ENCODE measurements around the gene HOXB7. TPM values are rescaled to one million over a fixed set of nuclear protein-coding genes. Genes with fewer than 3 reads are reported as not detected.
A peak's percentile ranks its signal among the peaks of the same experiment; 100 is the strongest.

HOXB7 gene
- total RNA-seq, 1 donor from 2014 or later: 0.39 TPM

DNA sequence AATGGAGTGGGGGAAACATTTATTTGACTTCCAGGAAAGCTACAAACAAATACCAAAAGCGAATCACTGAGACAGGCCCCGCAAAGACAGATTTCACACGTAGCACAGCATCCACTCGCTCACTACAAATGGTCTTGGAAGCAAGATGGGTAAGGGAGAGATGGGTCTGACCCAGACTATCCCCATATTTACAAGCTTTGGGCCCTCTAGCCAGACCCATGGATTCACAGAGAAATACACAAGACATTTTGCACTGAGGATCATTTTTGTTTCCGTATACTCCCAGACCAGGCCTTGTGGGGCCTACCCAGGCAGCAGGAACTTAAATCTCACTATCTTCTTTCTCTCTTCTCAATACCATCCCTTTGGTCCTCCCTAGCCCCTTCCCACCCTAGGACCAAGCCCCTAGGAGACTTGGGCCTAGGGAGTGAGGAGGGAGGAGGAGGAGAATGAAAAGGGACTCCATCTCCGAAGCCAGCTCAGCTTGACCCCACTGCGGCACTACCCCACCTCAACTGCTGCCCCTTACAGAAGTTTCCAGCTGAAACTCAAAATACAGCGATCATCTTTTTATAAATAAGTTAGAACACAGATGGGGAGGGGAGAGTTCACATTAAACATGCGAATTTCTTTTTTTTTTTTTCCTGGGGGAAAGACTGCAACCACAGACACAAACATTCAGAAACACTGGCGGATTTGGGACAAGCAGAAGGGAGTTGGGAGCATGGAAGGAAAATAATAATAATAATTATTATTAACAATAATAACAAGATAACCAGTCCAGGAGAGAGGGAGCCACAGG lies 19.4 kb downstream of the HOXB7 start:
- Mint-ChIP-seq H3K4me1 (ENCODE audit: low read depth) (peaks cover 38% of the 10 kb centered on the region), H3K4me3 (ENCODE audit: low read depth) (no peak overlapping the region), H3K36me3 (ENCODE audit: low read depth) (peaks cover 3% of the 10 kb centered on the region), H3K9me3 (no peaks in the 10 kb centered on the region), H3K27ac (no peak overlapping the region), H3K27me3 (ENCODE audit: low read depth) (peaks cover 84% of the 10 kb centered on the region)
- intact Hi-C loops (cut with micrococcal nuclease): no loop called here
- no peak for DNase-seq (ENCODE audit: low spot score)

GRCh38 chr17:48590607-48591161 lies 20.1 kb downstream of the HOXB7 start:
- Mint-ChIP-seq H3K4me1 (ENCODE audit: low read depth) (peaks cover 43% of the 10 kb centered on the region), H3K9me3 (no peaks in the 10 kb centered on the region), H3K27ac (no peak overlapping the region), H3K27me3 (ENCODE audit: low read depth) (peaks cover 85% of the 10 kb centered on the region), H3K4me3 (ENCODE audit: low read depth) (no peak overlapping the region), H3K36me3 (ENCODE audit: low read depth) (no peaks in the 10 kb centered on the region)
- intact Hi-C loops (cut with micrococcal nuclease): no loop called here
- no peak for DNase-seq (ENCODE audit: low spot score)

DNA sequence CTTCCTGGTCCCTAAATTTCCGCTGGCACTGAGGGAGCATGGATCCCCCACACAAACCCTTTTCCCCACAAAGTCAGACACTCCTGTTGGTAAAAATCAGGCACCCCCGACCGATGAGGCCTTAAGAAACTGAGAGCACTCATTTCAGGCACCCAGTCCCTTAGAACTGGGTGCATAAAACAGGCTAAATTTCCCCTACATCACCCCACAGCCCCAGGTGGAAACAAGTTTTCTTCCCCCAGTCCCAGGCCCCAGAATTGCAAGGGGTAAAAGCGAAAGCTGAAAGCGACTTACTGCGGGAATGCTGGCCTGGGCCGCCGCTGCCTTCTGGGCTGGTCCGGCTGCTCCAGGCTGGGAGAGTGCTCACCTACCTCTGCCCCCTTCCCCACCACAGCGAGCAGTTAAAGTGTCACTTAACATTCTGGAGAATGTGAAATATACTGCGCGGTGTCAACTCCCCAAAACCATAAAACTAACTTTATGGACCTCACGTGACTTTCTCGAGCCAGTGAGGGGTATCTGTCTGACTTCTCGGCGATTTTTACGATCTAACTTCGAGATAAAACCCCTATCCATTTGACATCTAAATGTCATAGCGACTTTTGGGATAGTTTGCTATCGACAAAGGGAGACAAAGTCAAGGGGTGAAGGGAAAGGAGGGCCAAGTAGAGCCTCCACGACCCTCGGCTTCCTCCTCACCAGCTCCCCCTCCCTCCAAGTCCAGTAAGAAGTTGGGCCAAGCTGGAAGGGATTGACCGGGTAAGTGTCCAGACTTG lies 20.8 kb downstream of the HOXB7 start, which contains the start of gene HOXB3:
Gene HOXB3 (minus strand): TSS at position 411 of the 776 bp plus-strand sequence. CDS start 37,767 bp downstream, outside the sequence.
- no peak within 1 kb of the TSS for H3K27ac Mint-ChIP-seq
- intact Hi-C loops (cut with micrococcal nuclease): no loop called here
- no peaks in the 10 kb centered on the region for H3K36me3 Mint-ChIP-seq (ENCODE audit: low read depth)
- no peak for DNase-seq (ENCODE audit: low spot score)
- H3K4me3 Mint-ChIP-seq (ENCODE audit: low read depth): no peak within 1 kb of the TSS
- H3K4me1 Mint-ChIP-seq (ENCODE audit: low read depth): peaks cover 43% of the 10 kb centered on the region
- H3K27me3 Mint-ChIP-seq (ENCODE audit: low read depth): peaks cover 79% of the 10 kb centered on the region
- no peaks in the 10 kb centered on the region for H3K9me3 Mint-ChIP-seq

DNA sequence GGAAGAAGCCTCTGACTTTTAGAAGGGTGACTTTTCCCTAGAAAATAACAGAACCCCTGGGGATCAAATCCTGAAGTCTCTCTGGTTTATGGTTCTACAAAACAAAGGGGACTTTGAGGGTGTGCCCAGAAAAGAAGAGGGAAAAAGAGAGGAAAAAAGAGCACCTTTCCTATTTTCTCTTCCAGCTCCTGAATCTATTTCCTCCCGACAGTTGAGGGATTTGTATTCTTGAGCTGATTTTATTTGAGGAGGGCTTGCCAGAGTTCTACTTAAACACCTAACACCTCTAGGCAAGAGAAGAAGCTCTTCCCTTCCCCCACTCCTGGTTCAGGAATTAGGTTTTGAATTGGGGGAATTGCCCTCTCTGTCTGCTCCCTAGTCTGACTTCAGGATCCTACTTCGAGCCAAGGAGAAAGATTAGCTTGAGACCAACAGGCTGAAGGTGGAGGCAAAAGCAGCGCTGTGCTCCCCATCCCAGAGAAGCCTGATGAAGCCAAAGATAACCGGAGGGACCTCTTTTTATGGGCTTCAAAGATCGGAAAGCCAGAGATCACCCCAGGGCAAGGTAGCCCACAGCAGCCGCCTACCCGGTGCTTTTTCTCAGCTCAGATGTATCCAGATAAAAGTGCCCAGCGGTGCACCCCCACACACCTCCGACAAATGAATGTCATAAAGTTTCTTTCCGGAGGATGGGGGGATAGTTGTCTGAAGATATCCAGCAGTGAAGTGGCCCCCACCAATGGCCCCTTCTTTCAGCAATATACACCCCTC lies 21.6 kb downstream of the HOXB7 start:
- no peaks in the 10 kb centered on the region for H3K9me3 Mint-ChIP-seq
- intact Hi-C loops (cut with micrococcal nuclease): no loop called here

DNA sequence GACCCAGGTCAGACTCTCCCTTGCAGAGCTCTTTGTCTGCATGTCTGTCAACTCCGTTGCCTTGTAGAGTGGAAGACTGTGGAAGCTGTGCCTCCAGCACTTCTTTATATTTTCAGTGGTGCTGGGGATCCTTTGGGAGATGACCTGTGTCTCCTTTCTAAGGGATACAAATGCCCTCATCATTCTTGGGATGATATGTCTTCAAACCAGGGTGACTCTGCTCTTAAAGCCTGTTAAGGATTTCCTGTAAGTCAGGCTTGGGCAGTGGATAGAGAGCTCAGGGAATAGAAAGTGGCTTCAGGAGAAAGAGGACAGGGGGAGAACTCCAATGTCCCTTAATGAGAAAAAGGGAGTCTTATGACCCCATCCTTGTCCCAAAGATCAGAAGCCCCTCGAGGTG lies 22.3 kb downstream of the HOXB7 start:
- intact Hi-C loops (cut with micrococcal nuclease): no loop called here
- Mint-ChIP-seq H3K4me1 (ENCODE audit: low read depth) (peaks cover 39% of the 10 kb centered on the region), H3K27ac (no peak overlapping the region), H3K4me3 (ENCODE audit: low read depth) (no peak overlapping the region), H3K27me3 (ENCODE audit: low read depth) (peaks cover 77% of the 10 kb centered on the region), H3K36me3 (ENCODE audit: low read depth) (no peaks in the 10 kb centered on the region), H3K9me3 (no peaks in the 10 kb centered on the region)
- DNase-seq (ENCODE audit: low spot score): no peak

More for the DNA sequence above, 21.6 kb downstream of the HOXB7 start:
- Mint-ChIP-seq H3K27me3 (ENCODE audit: low read depth) (peaks cover 78% of the 10 kb centered on the region), H3K4me1 (ENCODE audit: low read depth) (peaks cover 45% of the 10 kb centered on the region), H3K36me3 (ENCODE audit: low read depth) (no peaks in the 10 kb centered on the region), H3K4me3 (ENCODE audit: low read depth) (no peak overlapping the region), H3K27ac (no peak overlapping the region)
- no peak for DNase-seq (ENCODE audit: low spot score)

GRCh38 chr17:48588074-48588415 lies 22.8 kb downstream of the HOXB7 start:
- H3K27ac Mint-ChIP-seq: no peak overlapping the region
- peaks cover 35% of the 10 kb centered on the region for H3K4me1 Mint-ChIP-seq (ENCODE audit: low read depth)
- DNase-seq (ENCODE audit: low spot score): no peak
- no peaks in the 10 kb centered on the region for H3K9me3 Mint-ChIP-seq
- H3K27me3 Mint-ChIP-seq (ENCODE audit: low read depth): peaks cover 76% of the 10 kb centered on the region
- no peaks in the 10 kb centered on the region for H3K36me3 Mint-ChIP-seq (ENCODE audit: low read depth)
- intact Hi-C loops (cut with micrococcal nuclease): no loop called here
- no peak overlapping the region for H3K4me3 Mint-ChIP-seq (ENCODE audit: low read depth)

DNA sequence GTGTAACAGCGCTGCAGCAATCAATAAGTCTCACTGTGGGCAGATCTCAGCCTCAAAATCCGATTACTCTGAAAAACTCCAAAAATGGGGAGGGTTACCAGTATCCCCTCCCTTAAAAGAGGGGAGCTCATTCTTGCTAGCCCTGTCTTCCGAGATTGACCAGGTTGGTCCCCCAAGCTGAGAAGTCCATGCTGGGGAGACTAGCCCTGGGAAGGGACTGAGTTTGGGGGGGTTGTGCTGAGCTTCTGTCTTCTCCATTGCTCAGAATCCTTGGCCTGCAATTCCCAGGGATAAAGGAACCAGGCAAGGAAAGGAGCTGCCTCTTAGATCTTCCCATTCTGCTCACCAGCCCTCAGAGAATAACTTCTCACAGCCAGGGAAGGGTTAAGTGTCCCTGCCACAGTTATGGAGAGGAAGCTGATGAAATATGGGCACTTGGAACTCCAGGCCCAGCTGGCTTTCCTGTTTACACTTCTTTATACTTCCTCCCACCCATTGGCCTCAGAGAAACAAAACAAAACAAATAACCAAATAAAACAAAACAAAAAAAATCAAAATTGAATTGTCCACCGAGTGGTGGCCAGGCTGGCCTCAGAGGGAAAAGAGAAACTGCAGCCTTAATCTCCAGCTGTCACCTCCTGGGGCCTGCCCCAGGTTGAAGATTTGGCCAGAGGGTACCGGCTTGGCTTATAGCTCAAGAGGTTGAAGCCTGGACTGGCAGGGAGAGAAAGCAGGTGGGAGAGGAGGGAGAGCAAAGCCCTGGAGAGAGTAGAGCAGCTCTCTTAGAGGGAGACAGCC lies 23.3 kb downstream of the HOXB7 start:
- peaks cover 29% of the 10 kb centered on the region for H3K4me1 Mint-ChIP-seq (ENCODE audit: low read depth)
- H3K27ac Mint-ChIP-seq: no peak overlapping the region

GRCh38 chr17:48586355-48587258 lies 24.2 kb downstream of the HOXB7 start:
- DNase-seq (ENCODE audit: low spot score): no peak
- no peaks in the 10 kb centered on the region for H3K9me3 Mint-ChIP-seq
- H3K27me3 Mint-ChIP-seq (ENCODE audit: low read depth): peaks cover 77% of the 10 kb centered on the region
- no peak overlapping the region for H3K27ac Mint-ChIP-seq
- peaks cover 30% of the 10 kb centered on the region for H3K4me1 Mint-ChIP-seq (ENCODE audit: low read depth)
- no peaks in the 10 kb centered on the region for H3K36me3 Mint-ChIP-seq (ENCODE audit: low read depth)
- intact Hi-C loops (cut with micrococcal nuclease): no loop called here
- peak overlapping the region; percentile 89 for H3K4me3 Mint-ChIP-seq (ENCODE audit: low read depth)

More for the DNA sequence above, 23.3 kb downstream of the HOXB7 start:
- no peak for DNase-seq (ENCODE audit: low spot score)
- intact Hi-C loops (cut with micrococcal nuclease): no loop called here
- H3K27me3 Mint-ChIP-seq (ENCODE audit: low read depth): peaks cover 76% of the 10 kb centered on the region
- H3K36me3 Mint-ChIP-seq (ENCODE audit: low read depth): no peaks in the 10 kb centered on the region
- H3K9me3 Mint-ChIP-seq: no peaks in the 10 kb centered on the region
- H3K4me3 Mint-ChIP-seq (ENCODE audit: low read depth): no peak overlapping the region

GRCh38 chr17:48584223-48584741 lies 26.5 kb downstream of the HOXB7 start:
- intact Hi-C loops (cut with micrococcal nuclease): no loop called here
- peak overlapping the region; percentile 43 for H3K4me3 Mint-ChIP-seq (ENCODE audit: low read depth)
- no peaks in the 10 kb centered on the region for H3K36me3 Mint-ChIP-seq (ENCODE audit: low read depth)
- H3K27me3 Mint-ChIP-seq (ENCODE audit: low read depth): peaks cover 78% of the 10 kb centered on the region
- no peaks in the 10 kb centered on the region for H3K9me3 Mint-ChIP-seq
- H3K4me1 Mint-ChIP-seq (ENCODE audit: low read depth): peaks cover 39% of the 10 kb centered on the region
- no peak overlapping the region for H3K27ac Mint-ChIP-seq
- DNase-seq (ENCODE audit: low spot score): no peak

DNA sequence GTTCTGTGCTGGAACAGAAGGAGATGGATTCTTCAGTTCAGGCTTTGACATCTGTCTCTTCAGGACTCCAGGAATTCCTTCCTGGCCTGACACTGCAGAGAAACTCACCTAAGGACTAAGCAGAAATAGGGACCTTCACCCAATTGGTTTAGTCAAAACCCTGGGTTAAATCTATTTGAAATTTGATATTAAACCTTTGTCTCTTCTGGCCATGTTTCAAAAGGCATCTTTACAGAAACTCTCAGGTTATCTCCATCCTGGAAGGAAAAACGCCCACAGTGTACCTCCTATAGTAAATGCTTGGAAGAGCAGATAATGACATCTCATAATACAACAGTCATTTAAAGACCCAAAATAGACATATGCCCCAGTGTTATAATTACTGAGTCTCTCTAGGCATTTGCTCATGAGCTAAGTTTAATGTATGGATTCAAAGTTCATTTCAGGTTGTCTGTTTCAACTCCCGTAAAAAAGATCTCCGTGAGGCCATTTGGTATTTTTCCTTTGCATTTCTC lies 27.1 kb downstream of the HOXB7 start:
- H3K27ac Mint-ChIP-seq: no peak overlapping the region

GRCh38 chr17:48582750-48583069 lies 28.1 kb downstream of the HOXB7 start:
- no peaks in the 10 kb centered on the region for H3K36me3 Mint-ChIP-seq (ENCODE audit: low read depth)
- no peak for DNase-seq (ENCODE audit: low spot score)
- H3K9me3 Mint-ChIP-seq: no peaks in the 10 kb centered on the region
- H3K27me3 Mint-ChIP-seq (ENCODE audit: low read depth): peaks cover 72% of the 10 kb centered on the region
- no peak overlapping the region for H3K27ac Mint-ChIP-seq
- peak overlapping the region; percentile 53 for H3K4me3 Mint-ChIP-seq (ENCODE audit: low read depth)
- intact Hi-C loops (cut with micrococcal nuclease): no loop called here
- H3K4me1 Mint-ChIP-seq (ENCODE audit: low read depth): peaks cover 46% of the 10 kb centered on the region

More for the DNA sequence above, 27.1 kb downstream of the HOXB7 start:
- no peak for DNase-seq (ENCODE audit: low spot score)
- H3K27me3 Mint-ChIP-seq (ENCODE audit: low read depth): peaks cover 81% of the 10 kb centered on the region
- intact Hi-C loops (cut with micrococcal nuclease): no loop called here
- no peaks in the 10 kb centered on the region for H3K36me3 Mint-ChIP-seq (ENCODE audit: low read depth)
- H3K4me1 Mint-ChIP-seq (ENCODE audit: low read depth): peaks cover 45% of the 10 kb centered on the region
- H3K9me3 Mint-ChIP-seq: no peaks in the 10 kb centered on the region
- peak overlapping the region; percentile 43 for H3K4me3 Mint-ChIP-seq (ENCODE audit: low read depth)

All from activated T-helper 2 cell treated with anti-CD3 and anti-CD28 coated beads, Interferon-gamma antibody, Interleukin-2, Interleukin-4, amounts not matched to agents 10 μg/mL and 5 μg/mL and 100 μg/mL, durations not matched to agents 14 hours and 24 hours and 36 hours (primary cell).